ENCODE measurements around the gene PSMG2.

Gene PSMG2, protein sequence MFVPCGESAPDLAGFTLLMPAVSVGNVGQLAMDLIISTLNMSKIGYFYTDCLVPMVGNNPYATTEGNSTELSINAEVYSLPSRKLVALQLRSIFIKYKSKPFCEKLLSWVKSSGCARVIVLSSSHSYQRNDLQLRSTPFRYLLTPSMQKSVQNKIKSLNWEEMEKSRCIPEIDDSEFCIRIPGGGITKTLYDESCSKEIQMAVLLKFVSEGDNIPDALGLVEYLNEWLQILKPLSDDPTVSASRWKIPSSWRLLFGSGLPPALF

DNA sequence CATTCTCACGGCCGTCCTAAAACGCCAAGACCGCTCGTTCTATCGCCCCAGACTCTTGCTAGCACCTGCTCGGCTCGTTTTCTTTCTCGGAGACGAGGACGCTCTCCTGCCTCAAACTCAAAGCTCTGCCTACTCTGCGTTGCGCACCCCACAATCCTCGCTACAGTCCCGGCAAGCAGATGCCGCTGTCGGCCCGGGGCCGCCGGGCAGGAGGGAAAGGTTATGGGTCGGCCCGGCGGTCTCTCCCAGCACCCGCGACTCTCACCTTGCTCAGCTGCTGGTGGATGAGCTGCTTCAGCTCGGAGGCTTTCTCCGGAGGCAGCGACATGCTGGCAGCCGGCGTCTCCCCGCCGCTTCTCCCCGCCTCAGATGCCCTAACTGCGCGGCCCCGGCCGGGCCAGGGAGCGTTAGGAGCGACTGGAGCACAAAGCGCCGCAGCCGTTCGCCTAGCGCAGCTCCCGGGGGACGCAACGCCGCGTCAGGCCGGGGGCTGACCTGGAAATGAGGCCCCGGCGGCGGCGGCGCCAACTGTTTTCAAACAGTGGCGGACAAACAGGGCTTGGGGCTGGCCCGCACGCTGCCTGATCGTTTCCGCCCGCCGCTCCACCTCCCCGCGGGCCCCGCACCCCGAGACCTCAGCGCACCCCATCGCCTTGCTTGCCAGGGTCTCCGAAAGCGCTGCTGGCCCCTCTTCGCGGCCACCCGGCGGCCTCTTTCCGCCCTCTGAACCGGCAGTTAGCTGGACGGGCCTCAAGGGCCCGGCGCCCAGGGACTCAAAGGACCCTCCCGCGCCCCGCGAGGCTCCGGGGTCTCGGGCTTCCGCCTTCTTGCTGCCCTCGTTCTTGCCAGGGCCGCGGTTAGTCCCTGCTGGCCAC lies at the start of gene PSMG2, which contains the start of gene CEP76:
TSS of gene PSMG2 (plus strand) at position 822 of the 875 bp plus-strand sequence. CDS start 66 bp downstream, outside the sequence.
TSS of gene CEP76 (minus strand) at position 503 of the 875 bp plus-strand sequence. CDS start at position 328, 175 bp downstream.
- peak; percentile 90 to 91 for DNase-seq

DNA sequence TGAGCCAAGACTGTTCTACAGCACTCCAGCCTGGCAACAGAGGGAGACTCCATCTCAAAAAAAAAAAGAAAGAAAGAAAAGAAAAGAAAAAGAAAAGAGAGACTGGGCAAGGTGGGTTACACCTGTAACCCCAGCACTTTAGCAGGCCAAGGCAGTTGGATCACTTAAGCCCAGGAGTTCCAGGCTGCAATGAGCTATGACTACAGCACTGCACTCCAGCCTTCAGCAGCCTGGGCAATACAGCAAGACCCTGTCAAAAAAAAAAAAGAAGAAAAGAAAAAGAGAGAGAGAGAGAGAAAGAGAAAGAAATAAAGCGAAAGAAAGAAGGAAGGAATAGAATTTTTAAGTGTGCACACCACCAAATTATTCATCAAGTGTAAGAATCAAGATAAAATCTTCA lies 47.9 kb upstream of the PSMG2 start:
- DNase-seq = no peak

DNA sequence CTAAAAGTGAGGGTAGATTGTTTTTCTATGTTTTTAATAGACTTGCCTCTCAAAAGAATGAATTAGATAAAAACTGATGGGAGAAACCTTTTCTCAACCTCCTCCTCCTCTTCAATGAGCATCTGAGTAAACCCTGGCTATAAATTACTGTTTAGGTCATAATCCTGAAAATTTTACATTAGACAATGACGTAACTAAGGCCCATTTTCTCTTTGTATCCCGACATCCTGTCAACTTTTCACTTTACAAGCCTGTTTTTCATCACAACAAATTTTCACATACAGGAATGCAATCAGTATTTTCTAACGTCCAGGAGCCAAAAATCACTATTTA lies 46.3 kb upstream of the PSMG2 start:
- no peak for DNase-seq

DNA sequence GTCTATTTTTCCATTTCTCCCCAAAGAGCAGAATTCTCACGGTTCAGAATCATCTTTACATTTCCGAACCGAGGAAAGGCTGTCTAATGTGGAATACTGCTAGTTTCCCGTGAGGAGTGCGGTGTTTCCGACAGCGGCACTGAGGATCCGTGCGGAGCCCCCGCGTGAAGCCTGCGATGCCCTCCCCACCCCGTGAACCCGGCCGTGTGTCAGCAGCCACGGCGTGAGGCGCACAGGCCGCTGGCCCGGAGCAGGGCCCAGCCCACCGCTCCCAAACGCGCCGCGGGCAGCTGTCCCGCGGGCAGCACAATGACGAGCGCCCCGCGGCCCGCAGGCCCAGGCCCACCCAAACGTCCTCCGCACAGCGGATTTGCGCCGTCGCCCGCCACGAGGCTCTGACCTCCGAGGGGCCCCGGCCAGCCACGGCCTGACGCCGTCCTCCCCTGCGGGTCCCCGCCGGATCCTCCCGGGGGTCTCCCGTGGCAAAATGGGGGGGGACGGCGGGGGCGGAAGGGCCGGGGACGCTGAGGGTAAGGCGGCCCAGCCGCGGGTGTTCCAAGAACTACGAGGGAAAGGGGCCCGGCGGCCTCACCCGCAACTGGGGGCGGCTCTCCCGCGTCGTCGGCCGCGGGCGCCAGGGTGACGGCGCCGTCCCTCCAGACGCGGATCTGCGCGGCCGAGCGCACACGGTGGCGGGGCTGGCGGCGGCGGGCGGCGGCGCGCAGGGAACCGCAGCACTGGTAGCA lies 45.7 kb upstream of the PSMG2 start:
- DNase-seq = peak; percentile 40 to 61

DNA sequence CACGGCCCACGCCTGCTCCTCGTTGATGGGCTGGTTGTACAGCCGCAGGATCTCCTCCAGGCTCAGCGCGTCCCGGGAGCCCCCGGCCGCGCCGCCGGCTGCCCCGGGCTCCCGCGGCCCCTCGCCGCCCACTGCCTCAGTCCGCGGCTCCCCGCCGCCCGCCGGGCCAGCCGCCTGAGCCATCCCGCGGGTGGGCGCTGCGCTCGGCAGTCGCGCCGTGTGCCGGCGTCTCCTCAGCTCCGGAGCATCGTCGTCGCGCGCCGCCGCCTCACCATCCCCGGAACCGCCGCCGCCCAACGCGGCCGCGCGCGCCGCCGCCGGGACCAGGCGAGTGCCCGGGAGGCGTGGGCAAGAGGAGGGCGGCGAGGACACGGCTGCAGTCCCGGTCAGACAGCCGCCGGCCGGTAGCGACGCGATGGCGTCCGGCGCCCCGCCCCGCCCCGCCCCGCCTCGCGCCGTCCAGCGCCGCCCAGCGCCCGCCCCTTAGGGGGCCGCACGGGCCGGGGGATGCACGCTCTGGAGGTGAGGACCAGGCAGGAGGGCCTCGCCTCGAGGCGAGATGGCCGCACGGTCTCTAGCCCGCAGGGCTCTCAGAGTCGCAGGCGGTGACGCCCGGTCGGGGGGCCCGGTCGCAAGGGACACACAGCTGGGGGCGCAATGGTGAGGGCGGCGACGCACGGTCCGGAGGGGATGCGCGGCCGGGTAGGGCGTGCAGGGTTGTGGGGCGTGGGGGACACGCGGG lies 45.0 kb upstream of the PSMG2 start, which contains the start of gene SPIRE1:
TSS of gene SPIRE1 (minus strand) at position 424 of the 742 bp plus-strand sequence. CDS start at position 183, 241 bp downstream.
- DNase-seq = peak; percentile 51 to 65

DNA sequence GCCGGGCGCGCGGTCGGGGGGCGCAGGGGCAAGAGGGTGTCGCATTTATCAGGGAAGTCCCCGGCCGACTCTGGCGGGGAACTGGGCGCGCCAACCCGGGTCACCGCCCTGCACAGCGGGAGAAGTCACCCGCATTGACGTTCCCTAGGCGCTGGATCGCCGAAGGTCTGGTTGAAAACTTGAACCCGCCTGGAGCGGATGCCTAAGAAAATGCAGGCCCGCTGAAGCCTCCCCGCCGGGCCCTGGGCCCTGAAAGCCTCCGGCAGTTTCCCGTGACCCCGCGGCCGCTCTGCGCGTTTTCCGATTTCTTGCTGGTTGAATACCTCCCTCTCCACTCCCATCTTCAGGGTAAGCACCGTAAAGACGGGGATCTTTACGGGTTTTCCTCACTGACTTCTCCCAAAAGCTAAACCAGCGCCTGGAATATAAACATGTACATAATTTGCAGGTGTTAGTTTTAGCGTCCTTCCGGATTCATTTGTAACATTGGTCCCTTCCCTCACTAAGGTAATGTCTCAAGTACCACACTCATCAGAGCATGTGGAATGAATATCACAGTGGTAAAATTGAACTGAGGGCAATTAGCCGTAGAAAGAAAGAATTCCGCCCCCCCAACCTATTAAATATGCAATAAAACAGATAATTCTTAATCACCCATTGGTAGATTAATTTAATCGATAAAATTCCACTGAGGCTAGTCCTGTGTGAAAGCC lies 44.3 kb upstream of the PSMG2 start:
- no peak for DNase-seq

DNA sequence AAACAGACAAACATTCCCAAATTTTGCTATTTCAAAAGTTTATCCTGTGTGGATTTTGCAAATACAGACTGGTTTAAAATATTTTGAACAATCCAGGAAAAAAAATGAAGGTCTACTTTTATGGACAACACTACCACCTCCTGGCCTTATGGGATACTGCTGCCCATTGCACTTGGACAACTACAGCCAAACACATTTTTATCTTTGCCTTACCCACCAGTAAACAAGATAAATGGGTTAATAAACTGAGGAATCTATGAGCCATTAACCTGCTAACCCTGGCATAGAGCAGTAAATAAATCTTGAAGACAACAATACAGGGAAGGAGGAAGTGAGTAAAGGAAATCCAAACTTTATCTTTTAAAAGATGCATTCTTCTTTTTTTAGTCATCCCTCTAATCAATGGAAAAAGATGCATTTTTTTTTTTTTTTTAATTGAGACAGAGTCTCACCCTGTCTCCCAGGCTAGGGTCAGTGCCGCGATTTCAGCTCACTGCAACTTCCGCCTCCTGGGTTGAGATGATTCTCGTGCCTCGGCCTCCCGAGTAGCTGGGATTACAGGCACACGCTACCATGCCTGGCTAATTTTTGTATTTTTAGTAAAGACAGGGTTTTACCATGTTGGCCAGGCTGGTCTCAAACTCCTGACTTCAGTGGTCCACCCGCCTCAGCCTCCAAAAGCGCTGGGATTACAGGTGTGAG lies 42.8 kb upstream of the PSMG2 start:
- DNase-seq = peak; percentile 36 to 48

DNA sequence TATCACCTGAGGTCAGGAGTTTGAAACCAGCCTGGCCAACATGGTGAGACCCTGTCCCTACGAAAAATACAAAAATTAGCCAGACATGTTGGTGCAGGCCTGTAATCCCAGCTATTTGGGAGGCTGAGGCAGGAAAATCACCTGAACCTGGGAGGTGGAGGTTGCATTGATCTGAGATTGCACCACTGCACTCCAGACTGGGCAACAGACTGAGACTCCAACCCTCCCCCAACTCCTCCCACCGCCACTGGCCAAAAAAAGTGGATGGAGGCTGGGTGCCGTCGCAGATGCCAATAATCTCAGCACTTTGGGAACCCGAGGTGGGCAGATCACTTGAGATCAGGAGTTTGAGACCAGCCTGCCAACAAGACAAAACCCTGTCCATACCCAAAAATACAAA lies 34.8 kb upstream of the PSMG2 start:
- DNase-seq = no peak

DNA sequence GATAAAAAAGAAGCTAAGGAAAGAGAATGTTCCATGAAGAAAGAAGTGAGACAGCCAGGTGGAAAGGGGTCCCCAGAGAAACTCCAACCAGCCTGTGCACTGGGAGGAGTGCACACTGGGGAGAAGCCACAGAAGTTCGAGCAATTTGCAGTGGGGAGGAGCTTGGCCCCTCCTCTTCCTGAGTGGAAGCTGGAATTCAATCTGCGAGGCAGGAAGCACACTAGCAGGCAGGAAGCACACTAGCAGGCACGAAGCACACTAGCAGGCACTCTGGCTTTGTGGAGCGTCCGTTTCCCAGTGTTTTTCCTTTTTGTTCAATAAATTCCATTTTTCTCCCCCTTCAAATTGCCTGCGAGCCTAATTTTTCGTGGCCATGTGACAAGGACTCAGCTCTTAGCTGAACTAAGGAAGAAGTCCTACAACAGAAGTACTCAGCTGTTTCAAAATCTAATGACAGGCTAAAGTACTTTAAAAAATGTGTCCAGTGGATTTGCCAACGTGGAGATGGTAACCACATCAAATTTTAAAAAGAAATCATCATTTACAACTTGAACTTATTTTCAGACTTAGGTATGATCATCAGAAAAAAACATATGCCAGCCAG lies 23.6 kb upstream of the PSMG2 start:
- DNase-seq = no peak

DNA sequence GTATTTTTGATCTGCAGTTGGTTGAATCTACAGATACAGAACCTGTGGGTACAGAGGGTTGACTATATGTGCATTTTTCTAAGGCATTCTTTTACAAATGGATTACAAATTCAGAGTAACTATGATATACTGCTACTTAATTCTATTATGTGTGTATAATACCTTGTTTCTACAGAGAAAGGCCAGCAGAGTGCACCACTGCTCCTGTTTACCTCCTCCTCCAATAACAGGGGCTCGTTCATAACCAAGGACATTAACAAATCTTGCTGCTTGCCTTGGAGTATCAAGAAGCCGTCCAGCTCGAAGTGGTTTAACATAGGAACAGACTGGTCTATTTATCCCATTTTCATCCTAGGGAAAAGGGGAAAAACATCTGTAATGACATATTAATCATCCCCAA lies 16.7 kb upstream of the PSMG2 start:
- DNase-seq = no peak

DNA sequence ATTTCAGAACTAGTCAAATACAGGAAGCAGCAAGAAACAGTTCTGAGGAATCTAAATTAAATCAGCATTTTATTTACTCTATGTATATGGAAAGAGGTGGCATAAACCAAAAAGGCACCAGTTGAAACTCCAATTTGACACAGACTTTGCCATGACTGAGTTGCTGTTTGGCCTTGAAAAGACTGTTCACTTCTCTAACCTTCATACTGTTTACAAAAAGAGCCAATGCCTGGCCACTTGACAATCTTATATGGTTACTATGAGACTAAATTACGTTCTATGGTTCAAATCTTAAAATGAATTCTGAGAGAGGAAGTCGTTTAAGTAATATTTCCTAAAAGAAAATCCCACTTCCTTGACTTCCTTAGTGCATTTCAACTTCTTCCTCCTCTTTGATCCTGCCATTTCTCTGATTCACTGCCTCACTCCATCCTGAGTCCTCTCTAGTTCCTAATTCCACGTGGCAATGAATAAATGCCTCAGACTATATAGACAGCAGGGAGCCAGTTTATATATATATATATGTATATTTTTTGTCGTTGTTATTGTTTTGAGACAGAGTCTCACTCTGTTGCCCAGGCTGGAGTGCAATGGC lies 13.5 kb upstream of the PSMG2 start:
- DNase-seq = no peak

DNA sequence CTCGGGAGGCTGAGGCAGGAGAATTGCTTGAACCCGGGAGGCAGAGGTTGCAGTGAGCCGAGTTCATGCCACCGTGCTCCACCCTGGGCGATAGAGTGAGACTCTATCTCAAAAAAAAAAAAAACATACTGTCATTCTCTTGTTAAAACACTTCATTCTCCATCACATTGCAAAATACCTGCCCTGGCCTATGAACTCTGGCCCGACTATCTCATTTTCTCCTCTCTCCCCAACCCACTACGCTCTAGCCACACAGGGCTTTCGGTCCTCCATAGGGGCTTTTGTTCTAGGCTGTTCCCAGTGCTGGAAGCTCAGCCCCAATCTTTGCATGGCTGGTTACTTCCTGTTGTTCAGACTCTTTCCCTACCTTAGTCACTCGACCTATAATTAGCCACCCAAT lies 10.6 kb upstream of the PSMG2 start:
- DNase-seq = no peak

DNA sequence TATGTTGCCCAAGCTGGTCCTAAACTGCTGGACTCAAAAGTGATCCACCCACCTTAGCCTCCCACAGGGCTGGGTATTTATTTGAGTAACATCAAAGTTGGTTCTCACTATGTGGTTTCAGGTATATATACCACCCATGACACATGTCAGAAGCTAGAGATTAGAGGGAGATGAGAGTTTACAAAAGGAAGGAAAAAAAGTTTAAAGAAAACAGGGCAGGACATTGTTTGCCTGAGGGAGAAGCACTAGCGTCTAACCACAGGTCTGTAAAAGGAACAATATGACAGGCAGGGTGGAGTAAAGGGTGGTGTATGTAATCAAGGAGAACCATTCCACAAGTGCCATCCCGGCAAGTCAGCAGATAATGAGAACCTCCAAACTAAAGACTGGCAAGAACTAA lies 8.8 kb upstream of the PSMG2 start:
- no peak for DNase-seq

DNA sequence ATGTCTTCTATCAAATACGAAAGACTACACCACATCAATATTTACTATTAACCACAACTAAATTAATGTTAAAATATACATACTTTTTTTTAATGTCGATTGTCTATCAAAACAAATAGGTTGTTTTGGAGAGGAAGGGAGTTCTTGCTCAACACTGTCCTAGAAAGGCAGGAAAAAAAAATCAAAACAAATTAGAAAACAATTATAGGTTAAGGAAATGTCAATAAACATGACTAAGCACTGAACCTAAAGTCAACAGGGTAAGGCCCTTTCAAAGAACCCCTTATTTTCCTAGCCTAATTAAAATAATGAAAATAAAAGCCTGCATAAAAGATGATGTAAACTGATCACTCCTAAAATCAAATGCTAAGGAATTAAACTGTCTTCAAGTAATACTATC lies 3.1 kb upstream of the PSMG2 start:
- DNase-seq = no peak

DNA sequence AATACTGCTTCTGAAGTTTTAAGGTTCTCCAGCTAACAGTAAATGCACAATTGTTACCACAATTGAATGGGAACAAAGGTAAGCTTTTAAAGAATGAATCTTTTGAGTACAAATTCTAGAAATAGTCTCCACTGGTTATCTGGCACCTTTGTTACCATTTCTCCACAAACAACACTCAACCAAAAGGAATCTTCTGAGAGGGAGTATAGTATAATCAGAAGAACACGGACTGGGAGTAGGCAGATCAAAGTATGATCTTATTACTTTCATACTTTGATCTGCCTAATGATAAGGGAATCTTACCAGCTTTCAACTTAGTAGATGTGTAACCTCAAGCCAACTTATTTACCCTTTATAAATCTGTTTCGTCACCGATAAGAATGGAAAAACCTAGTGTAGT lies 1.7 kb upstream of the PSMG2 start:
- no peak for DNase-seq

DNA sequence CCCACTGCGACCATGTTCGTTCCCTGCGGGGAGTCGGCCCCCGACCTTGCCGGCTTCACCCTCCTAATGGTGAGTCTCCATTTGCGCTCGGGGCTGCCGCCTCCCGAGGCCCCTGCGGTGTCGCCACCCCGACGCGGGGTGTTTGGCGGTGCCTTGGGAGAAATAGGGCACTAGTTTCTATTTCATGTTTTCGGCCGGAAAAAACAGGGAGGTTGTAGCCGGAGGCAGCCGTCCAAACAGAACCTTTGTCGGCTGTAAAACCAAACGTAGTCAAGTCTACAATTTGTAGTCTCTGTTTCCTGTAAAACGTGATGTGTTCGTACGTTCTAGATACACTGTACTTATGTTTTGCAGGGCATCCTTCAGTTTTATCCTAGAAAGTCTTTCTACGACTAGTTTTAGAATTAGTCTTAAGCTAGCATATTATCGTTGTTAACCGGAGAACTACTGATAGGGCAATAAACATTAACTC lies 290 bp downstream of the PSMG2 start:
- DNase-seq = no peak

DNA sequence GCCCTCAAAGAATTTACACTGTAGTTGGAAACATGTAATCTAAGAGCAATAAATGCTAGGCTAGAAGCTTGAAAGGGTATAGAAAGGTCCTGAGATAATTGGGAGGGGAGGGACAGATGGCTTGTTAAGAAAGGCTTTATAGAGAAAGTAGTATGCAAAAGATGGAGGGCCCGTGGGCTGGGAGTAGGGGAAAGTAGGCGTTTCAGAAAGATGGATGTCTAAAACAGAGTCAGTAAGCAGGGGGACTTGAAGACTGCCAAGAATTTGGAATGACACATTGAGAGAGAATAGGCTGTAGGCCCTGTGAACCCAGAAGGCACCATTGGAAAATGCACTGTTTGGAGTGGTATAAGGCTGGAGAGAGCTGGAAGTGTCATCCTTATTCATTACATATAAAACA lies 822 bp downstream of the PSMG2 start:
- DNase-seq = peak; percentile 29 to 30

DNA sequence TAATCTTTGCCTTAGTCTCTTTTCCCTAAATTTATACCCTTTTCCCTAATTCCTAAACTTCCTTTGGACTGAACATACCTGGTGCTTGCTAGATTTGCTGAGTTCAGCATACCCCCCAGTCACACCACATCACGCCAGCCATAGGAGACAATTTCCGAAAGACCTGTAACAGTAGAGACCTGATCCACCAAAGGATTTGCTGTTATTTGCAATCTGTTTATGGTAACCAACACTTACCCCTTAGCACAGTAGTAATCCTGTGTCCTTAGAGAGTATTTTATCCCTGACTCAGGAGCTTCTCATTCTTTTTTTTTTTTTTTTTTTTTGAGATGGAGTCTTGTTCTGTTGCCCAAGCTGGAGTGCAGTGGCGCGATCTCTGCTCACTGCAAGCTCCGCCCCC lies 8.6 kb downstream of the PSMG2 start:
- DNase-seq = no peak

DNA sequence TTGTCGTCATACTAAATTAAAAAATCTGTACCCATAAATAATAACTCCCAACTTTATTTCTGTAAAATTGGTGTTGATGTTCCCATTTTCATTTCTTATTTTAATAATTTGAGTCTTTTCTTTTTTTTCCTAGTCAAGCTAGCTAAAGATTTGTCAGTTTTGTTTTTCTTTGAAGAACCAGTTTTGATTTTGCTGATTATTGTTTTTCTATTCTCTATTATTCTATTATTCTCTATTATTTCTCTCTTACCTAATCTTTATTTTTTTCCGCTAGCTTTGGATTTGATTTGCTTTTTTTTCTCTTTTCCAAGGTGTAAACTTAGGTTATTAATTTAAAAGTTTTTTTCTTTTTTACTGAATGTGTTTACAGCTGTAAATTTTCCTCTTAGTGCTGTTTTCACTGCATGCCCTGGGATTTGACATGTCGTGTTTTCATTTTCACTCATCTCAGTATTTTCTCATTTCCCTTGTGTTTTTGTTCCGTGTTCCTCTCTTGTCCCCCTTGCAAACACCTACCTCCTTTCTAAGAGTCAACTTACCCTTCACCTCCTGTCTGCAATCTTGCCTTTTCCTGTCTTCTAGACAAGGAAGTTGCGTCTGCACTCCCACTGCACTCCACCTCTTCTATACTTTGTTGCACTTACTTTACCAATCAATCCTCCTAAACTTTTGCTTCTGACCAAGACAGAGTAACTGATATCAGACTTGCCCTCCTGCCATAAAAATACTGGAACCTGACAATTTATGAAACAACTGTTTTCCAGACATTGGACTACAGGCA lies 18.8 kb downstream of the PSMG2 start:
- DNase-seq = no peak

DNA sequence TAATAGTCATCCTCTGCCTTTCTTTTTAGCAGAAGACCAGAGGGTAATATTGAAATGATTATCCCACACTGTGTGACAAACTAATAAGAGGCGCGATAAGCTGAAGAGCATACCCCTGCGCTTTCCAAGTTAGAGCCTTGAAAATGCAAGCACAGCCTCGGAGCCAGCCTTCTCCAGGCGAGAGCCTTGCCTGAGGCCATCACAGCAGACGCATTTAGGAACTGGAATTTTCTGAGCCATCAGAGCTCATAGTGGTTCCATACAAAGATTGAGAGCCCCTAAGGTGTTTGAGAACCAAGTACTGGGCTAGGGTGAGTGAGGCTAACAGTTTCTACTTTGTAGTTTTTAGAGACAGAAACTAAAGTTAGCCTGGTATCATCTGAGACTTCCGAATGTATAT lies 19.9 kb downstream of the PSMG2 start:
- no peak for DNase-seq
